ENCODE data around the gene SYS1.

- no peak for TF ChIP-seq CTCF (IDR thresholded peaks at IDR 0.05; ENCODE audit: extremely low read depth in 1 of 2, insufficient read depth in 1 of 2, low read depth in 1 of 2, low read length in 2 of 2)
- TF ChIP-seq POLR2A (IDR thresholded peaks at IDR 0.05; ENCODE audit: low read depth, low read length) = no peak
Measured at GRCh38 chr20:45387274-45387673, 24.3 kb downstream of the SYS1 start.
